GM23338 (cell line): ENCODE measurements around the gene CACNA2D1. TPM values are rescaled to one million over a fixed set of nuclear protein-coding genes. Genes with fewer than 3 reads are reported as not detected.

Source experiments
- ATAC-seq: fragments of 200-7000 bp; cut with Tn5 transposase; 3 replicates; pipeline ENCODE4 v1.9.1; 2020
- DNase-seq: peaks from one replicate; pipeline ENCODE4 v3.0.0-alpha.2; 2015; ENCODE audit warnings: low spot score
- H2AFZ ChIP-seq: fragments of 200-600 bp; sonication (generic); 2 replicates; pipeline ENCODE4 v1.8.0; 2016; ENCODE audit warnings: antibody characterized with exemption, mild to moderate bottlenecking, moderate library complexity
- H3F3A ChIP-seq: fragments of 200-600 bp; sonication (generic); replicated peaks from 2 replicates; pipeline ENCODE4 v1.8.0; 2017; ENCODE audit warnings: antibody characterized with exemption, mixed run types, low read depth
- H3K27ac ChIP-seq: fragments of 200-600 bp; sonication (generic); 2 replicates; pipeline ENCODE4 v1.6.1; 2016; ENCODE audit warnings: low read depth
- H3K27me3 ChIP-seq: fragments of 200-600 bp; sonication (generic); 2 replicates; pipeline ENCODE4 v1.8.0; 2016; ENCODE audit warnings: mild to moderate bottlenecking, mixed run types, moderate library complexity; ENCODE audit not compliant: insufficient read depth
- H3K36me3 ChIP-seq: fragments of 200-600 bp; sonication (generic); 2 replicates; pipeline ENCODE4 v1.8.0; 2016; ENCODE audit warnings: mild to moderate bottlenecking; ENCODE audit not compliant: insufficient read depth
- H3K4me1 ChIP-seq: fragments of 200-600 bp; sonication (generic); 2 replicates; pipeline ENCODE4 v1.8.0; 2016; ENCODE audit warnings: mild to moderate bottlenecking, moderate library complexity; ENCODE audit not compliant: insufficient read depth
- H3K4me2 ChIP-seq: fragments of 200-600 bp; sonication (generic); 2 replicates; pipeline ENCODE4 v1.7.1; 2017; ENCODE audit warnings: mixed run types
- H3K4me3 ChIP-seq: fragments of 200-600 bp; sonication (generic); 2 replicates; pipeline ENCODE4 v1.6.1; 2016; ENCODE audit warnings: mixed run types
- H3K79me2 ChIP-seq: fragments of 200-600 bp; sonication (generic); replicated peaks from 2 replicates; pipeline ENCODE4 v1.8.0; 2017; ENCODE audit warnings: mild to moderate bottlenecking; ENCODE audit not compliant: insufficient read depth
- H3K9me2 ChIP-seq: fragments of 200-600 bp; sonication (generic); 2 replicates; pipeline ENCODE4 v1.8.0; 2017; ENCODE audit not compliant: insufficient read depth
- H4K20me1 ChIP-seq: fragments of 200-600 bp; sonication (generic); replicated peaks from 2 replicates; pipeline ENCODE4 v1.8.0; 2017; ENCODE audit warnings: mild to moderate bottlenecking; ENCODE audit not compliant: insufficient read depth
- H3K27ac Mint-ChIP-seq: 2 replicates; pipeline ENCODE4 v1.8.0; 2020; ENCODE audit warnings: inconsistent platforms, mild to moderate bottlenecking, moderate library complexity, mixed read lengths
- H3K27me3 Mint-ChIP-seq: 3 replicates; pipeline ENCODE4 v1.8.0; 2022; ENCODE audit warnings: low read depth, mild to moderate bottlenecking, moderate library complexity, mixed read lengths, inconsistent platforms; ENCODE audit not compliant: insufficient read depth, poor library complexity
- H3K36me3 Mint-ChIP-seq: 3 replicates; pipeline ENCODE4 v1.8.0; 2021; ENCODE audit warnings: low read depth, mild to moderate bottlenecking, inconsistent platforms, moderate library complexity, mixed read lengths
- H3K4me1 Mint-ChIP-seq: 3 replicates; pipeline ENCODE4 v1.8.0; 2020; ENCODE audit warnings: mild to moderate bottlenecking, inconsistent platforms, mixed read lengths
- H3K4me3 Mint-ChIP-seq: 3 replicates; pipeline ENCODE4 v1.8.0; 2021; ENCODE audit warnings: moderate library complexity, mild to moderate bottlenecking, inconsistent platforms, mixed read lengths
- H3K9me3 Mint-ChIP-seq: 3 replicates; pipeline ENCODE4 v1.8.0; 2020; ENCODE audit warnings: moderate library complexity, mild to moderate bottlenecking, inconsistent platforms, mixed read lengths
- ETS1 ChIP-seq: IDR thresholded peaks from 2 replicates; pipeline ENCODE4 v1.6.1; 2016; ENCODE audit warnings: antibody characterized with exemption
- JUNB ChIP-seq: IDR thresholded peaks from one replicate; pipeline ENCODE4 v1.6.1; 2016; ENCODE audit warnings: antibody characterized with exemption; ENCODE audit not compliant: unreplicated experiment
- NANOG ChIP-seq: IDR thresholded peaks from 2 replicates; pipeline ENCODE4 v1.6.1; 2016; ENCODE audit warnings: antibody characterized with exemption, borderline replicate concordance
- STAT1 ChIP-seq: IDR thresholded peaks from one replicate; pipeline ENCODE4 v1.6.1; 2016; ENCODE audit warnings: antibody characterized with exemption; ENCODE audit not compliant: unreplicated experiment
- ZNF331 ChIP-seq: fragments of 250-450 bp; sonication (Bioruptor Pico); IDR thresholded peaks from 2 replicates; pipeline ENCODE4 v1.5.0; 2020; ENCODE audit warnings: low read depth, mild to moderate bottlenecking, moderate library complexity
- ZNF462 ChIP-seq: fragments of 250-450 bp; sonication (Bioruptor Pico); IDR thresholded peaks from 2 replicates; pipeline ENCODE4 v1.5.0; 2020; ENCODE audit warnings: mild to moderate bottlenecking, moderate library complexity
- polyA plus RNA-seq: library from polyadenylated mRNA; unstranded; fragments of >200 nt; fragmentation: Nextera tagmentation; extraction: Ambion mirVana; gene quantifications from 2 replicates; pipeline ENCODE4 v1.2.1, GENCODE V29; 2016
- total RNA-seq: library from RNA; depleted of rRNA; stranded (reverse); fragments of >200 nt; shearing (Covaris generic); gene quantifications from 2 replicates; pipeline ENCODE4 v1.2.3, GENCODE V29; 2014

The CACNA2D1 gene
- total and polyA plus RNA-seq, 2 experiments from 2014 or later = 7.0 to 20.4 TPM

GRCh38 chr7:82429408-82429807, 14.2 kb downstream of the CACNA2D1 start:
- no peak for DNase-seq
- H3K27ac Mint-ChIP-seq = no peak overlapping the region
- Histone ChIP-seq H3K4me2 (no peak overlapping the region), H4K20me1 (no peaks in the 10 kb centered on the region), H3K27me3 (no peaks in the 10 kb centered on the region), H3K27ac (no peak overlapping the region), H3K36me3 (no peaks in the 10 kb centered on the region), H3K4me1 (0 out of 2 replicates have a peak, but pooled peaks cover 11% of the 10 kb centered on the region), H3K4me3 (no peak overlapping the region), H3K79me2 (peaks cover 30% of the 10 kb centered on the region), H3K9me2 (no peaks in the 10 kb centered on the region), H3F3A (no peaks in the 10 kb centered on the region), H2AFZ (no peak overlapping the region)
- peaks cover 9% of the 10 kb centered on the region; the same call in 2 of the 3 replicates for H3K4me1 Mint-ChIP-seq
- no peak for ATAC-seq
- no peak overlapping the region for H3K4me3 Mint-ChIP-seq
- no peaks in the 10 kb centered on the region for H3K27me3 Mint-ChIP-seq
- H3K36me3 Mint-ChIP-seq = no peaks in the 10 kb centered on the region
- H3K9me3 Mint-ChIP-seq = no peaks in the 10 kb centered on the region
- TF ChIP-seq ETS1 = no peak
- TF ChIP-seq ZNF462 = no peak
- no peak for TF ChIP-seq ZNF331 (CRISPR knock-in tag)
- TF ChIP-seq JUNB = no peak
- TF ChIP-seq STAT1 = no peak
- no peak for TF ChIP-seq NANOG
